Testis (tissue), 3 donors: ENCODE measurements around the gene CNTN5. TPM values are rescaled to one million over a fixed set of nuclear protein-coding genes. Genes with fewer than 3 reads are reported as not detected.

Experiments used
- DNase-seq: peaks from one replicate; pipeline ENCODE4 v3.0.0-alpha.2; 2019
- H3K27ac ChIP-seq, 2 donors: fragments of 200-600 bp; sonication (generic); one replicate each; pipeline ENCODE4 v1.5.1; 2019
- H3K27me3 ChIP-seq: fragments of 200-600 bp; sonication (generic); one replicate; pipeline ENCODE4 v1.5.1; 2019
- H3K36me3 ChIP-seq: fragments of 200-600 bp; sonication (generic); one replicate; pipeline ENCODE4 v1.5.1; 2017; ENCODE audit warnings: low read depth; ENCODE audit errors: missing control alignments
- H3K4me1 ChIP-seq: fragments of 200-600 bp; sonication (generic); one replicate; pipeline ENCODE4 v1.5.1; 2019
- H3K4me3 ChIP-seq, 2 donors: fragments of 200-600 bp; sonication (generic); one replicate each; pipeline ENCODE4 v1.5.1; 2017 to 2019
- H3K9me3 ChIP-seq: fragments of 200-600 bp; sonication (generic); one replicate; pipeline ENCODE4 v1.5.1; 2017
- POLR2A ChIP-seq: fragments of 450-650 bp; IDR thresholded peaks from one replicate; pipeline ENCODE4 v1.6.1; 2017; ENCODE audit warnings: antibody characterized with exemption, mild to moderate bottlenecking, moderate library complexity
- WGBS, 2 donors: methylation state at CpG; one replicate each; pipeline ENCODE4 v1.1.5; 2018; 5-methylcytosine and 5-hydroxymethylcytosine counted together
- intact Hi-C: fragments of 100-400 bp; cut with DNase I; formaldehyde crosslinking; loops from one replicate; pipeline ENCODE4 v1.15.1; 2023; ENCODE audit warnings: low total_unique reads
- polyA plus RNA-seq: library from polyadenylated mRNA; stranded (reverse); fragments of 350-450 nt; fragmentation: Illumina TruSeq; extraction: RNeasy Lipid Tissue Mini Kit (QIAGEN cat#74804); gene quantifications from one replicate; pipeline ENCODE4 v1.2.3, GENCODE V29; 2014; ENCODE audit warnings: low read depth, low replicate concordance; ENCODE audit not compliant: insufficient read depth
- total RNA-seq, 2 donors: library from RNA; depleted of rRNA; stranded (reverse); fragments of >200 nt; gene quantifications; one replicate each; pipeline ENCODE4 v1.2.3, GENCODE V29; 2016
- TF ChIP-seq, protein P1 (sequence below), 3 experiments: fragments of 450-650 bp in 2 of 3; fragments of 200-600 bp in 1 of 3; sonication (generic) in 1 of 3; IDR thresholded peaks; one replicate each; pipeline ENCODE4 v1.5.1; 2016 to 2019; ENCODE audit warnings: antibody characterized with exemption in 3 of 3, mild to moderate bottlenecking in 2 of 3, moderate library complexity in 1 of 3

Gene CNTN5
- total and polyA plus RNA-seq, 3 donors from 2014 or later: 0.55 to 0.99 (median 0.78) TPM

DNA sequence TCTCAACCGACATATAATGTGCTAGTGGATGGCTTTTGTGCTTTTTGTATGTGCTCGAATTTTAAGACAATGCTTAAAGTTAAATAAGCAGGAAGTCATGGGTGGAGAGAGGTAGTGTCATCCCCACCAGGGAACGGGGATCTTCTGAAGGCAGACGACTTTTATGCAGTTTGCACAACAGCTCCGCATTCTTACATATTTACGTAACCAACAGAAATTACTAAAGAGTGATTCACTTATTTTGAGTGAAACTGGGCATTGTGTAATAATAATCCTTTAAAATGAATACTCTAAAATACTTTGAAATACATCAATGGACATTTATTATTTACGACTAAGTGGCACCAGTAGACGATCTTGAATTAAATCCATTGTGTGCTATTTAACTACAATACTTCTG is 305.1 kb downstream of the CNTN5 start:
- intact Hi-C loops: no loop called here
- WGBS, 2 donors: 80% methylated on average over 8 of the region's 8 CpGs
- Histone ChIP-seq H3K27me3 (no peaks in the 10 kb centered on the region), H3K27ac (no peak overlapping the region), H3K4me3 (no peak overlapping the region), H3K36me3 (no peaks in the 10 kb centered on the region), H3K4me1 (no peaks in the 10 kb centered on the region), H3K9me3 (no peaks in the 10 kb centered on the region)
- no peak for DNase-seq
- TF ChIP-seq, protein P1, sequence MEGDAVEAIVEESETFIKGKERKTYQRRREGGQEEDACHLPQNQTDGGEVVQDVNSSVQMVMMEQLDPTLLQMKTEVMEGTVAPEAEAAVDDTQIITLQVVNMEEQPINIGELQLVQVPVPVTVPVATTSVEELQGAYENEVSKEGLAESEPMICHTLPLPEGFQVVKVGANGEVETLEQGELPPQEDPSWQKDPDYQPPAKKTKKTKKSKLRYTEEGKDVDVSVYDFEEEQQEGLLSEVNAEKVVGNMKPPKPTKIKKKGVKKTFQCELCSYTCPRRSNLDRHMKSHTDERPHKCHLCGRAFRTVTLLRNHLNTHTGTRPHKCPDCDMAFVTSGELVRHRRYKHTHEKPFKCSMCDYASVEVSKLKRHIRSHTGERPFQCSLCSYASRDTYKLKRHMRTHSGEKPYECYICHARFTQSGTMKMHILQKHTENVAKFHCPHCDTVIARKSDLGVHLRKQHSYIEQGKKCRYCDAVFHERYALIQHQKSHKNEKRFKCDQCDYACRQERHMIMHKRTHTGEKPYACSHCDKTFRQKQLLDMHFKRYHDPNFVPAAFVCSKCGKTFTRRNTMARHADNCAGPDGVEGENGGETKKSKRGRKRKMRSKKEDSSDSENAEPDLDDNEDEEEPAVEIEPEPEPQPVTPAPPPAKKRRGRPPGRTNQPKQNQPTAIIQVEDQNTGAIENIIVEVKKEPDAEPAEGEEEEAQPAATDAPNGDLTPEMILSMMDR (IDR thresholded peaks at IDR 0.05): no peak
- no peak for TF ChIP-seq POLR2A

DNA sequence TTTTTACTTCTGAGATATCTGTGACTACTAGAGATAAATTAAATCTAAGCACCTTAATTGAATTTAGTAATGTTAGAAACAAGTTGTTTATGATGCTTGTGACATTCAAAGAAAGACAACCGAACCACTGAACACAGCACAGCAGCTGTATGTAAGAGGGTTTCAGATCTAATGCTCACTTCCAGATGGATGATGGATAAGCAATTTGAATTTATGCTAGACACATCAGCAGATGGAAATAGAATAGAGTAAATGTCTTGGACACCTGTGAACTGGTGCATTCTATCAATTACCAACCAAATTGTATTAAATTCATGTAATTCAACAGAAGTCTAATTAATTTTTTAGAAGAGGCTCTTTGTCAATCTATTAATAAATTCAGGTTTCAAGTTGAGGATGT is 306.3 kb downstream of the CNTN5 start:
- Histone ChIP-seq H3K36me3 (no peaks in the 10 kb centered on the region), H3K27ac (no peak overlapping the region), H3K4me1 (no peaks in the 10 kb centered on the region), H3K27me3 (no peaks in the 10 kb centered on the region), H3K4me3 (no peak overlapping the region), H3K9me3 (no peaks in the 10 kb centered on the region)
- 93 to 96% methylated on average over 1 of the region's 1 CpG for WGBS, 2 donors
- no peak for DNase-seq
- intact Hi-C loops: no loop called here
- TF ChIP-seq, protein P1 (IDR thresholded peaks at IDR 0.05): no peak
- TF ChIP-seq POLR2A: no peak

DNA sequence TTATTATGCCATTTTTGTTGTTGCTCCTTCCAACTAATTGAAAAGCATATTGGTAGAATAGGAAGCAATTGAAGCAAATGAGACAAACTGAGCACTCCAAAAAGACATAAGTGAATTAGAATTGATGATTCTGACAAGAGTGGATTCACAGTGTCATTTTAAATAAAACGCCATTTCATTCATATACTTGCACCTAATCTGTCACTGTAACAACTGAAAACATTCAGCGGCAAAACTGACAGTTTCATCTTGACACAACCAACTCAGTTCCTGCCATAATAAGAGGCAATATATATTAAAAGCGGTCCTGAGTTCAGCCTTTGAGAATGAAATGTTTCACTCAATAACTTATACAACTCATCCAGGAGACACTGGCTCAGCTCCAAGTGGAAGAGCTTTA is 306.8 kb downstream of the CNTN5 start:
- no peak for DNase-seq
- Histone ChIP-seq H3K4me3 (no peak overlapping the region), H3K27ac (no peak overlapping the region), H3K27me3 (no peaks in the 10 kb centered on the region), H3K9me3 (no peaks in the 10 kb centered on the region), H3K4me1 (no peaks in the 10 kb centered on the region), H3K36me3 (no peaks in the 10 kb centered on the region)
- intact Hi-C loops: no loop called here
- 91 to 96% methylated on average over 3 of the region's 3 CpGs for WGBS, 2 donors
- TF ChIP-seq POLR2A: no peak
- TF ChIP-seq, protein P1 (IDR thresholded peaks at IDR 0.05): no peak

DNA sequence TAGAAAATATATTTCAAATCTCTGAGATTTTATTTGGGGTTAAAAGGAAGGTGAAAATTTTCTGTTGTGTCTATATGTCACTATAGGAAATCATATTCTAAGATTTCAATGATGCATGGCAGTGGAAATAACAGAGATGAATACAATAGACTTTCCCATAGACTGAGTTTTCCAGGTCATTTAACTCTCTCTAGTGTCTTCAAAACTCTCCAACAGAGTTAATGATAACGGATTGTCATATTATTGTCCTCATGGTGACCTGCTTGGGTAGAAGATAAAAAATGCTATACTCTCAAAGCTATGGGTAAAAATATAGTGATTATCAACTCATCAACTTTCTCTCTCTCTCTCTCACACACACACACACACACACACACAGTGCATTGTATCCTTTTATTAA is 312.9 kb downstream of the CNTN5 start:
- intact Hi-C loops: no loop called here
- H3K9me3 ChIP-seq: no peaks in the 10 kb centered on the region
- WGBS, 2 donors: 85 to 90% methylated on average over 1 of the region's 1 CpG
- DNase-seq: no peak
- H3K27me3 ChIP-seq: no peaks in the 10 kb centered on the region
- no peak overlapping the region for H3K27ac ChIP-seq
- H3K36me3 ChIP-seq: no peaks in the 10 kb centered on the region
- TF ChIP-seq, protein P1 (IDR thresholded peaks at IDR 0.05): no peak
- no peak for TF ChIP-seq POLR2A
- H3K4me1 ChIP-seq: no peaks in the 10 kb centered on the region
- H3K4me3 ChIP-seq: no peak overlapping the region

DNA sequence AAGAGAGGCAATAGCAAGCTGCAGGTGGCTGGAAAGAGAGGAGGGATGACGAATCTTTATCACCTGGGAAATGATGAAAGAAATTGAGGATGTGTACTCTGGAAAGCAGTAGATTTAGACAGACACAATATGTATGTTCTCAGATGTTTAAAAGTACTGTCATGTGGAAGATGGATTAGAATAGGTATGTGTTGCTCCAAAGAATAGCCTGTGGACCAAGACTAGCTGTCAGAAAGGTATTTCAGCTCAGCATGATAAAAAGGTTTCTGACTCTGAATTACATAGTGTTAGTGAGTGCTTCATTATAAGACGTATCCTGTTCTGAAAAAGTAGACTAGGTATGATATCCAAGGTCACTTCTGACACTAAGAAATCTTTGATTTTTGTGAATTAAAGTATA is 322.4 kb downstream of the CNTN5 start:
- Histone ChIP-seq H3K27ac (no peak overlapping the region), H3K36me3 (no peaks in the 10 kb centered on the region), H3K4me1 (no peaks in the 10 kb centered on the region), H3K9me3 (no peaks in the 10 kb centered on the region), H3K27me3 (no peaks in the 10 kb centered on the region), H3K4me3 (no peak overlapping the region)
- intact Hi-C loops: no loop called here
- WGBS, 2 donors: 70 to 86% methylated on average over 2 of the region's 2 CpGs
- TF ChIP-seq, protein P1 (IDR thresholded peaks at IDR 0.05): no peak
- no peak for TF ChIP-seq POLR2A
- no peak for DNase-seq
